Measurements from ENCODE around the gene RPTOR.

DNA sequence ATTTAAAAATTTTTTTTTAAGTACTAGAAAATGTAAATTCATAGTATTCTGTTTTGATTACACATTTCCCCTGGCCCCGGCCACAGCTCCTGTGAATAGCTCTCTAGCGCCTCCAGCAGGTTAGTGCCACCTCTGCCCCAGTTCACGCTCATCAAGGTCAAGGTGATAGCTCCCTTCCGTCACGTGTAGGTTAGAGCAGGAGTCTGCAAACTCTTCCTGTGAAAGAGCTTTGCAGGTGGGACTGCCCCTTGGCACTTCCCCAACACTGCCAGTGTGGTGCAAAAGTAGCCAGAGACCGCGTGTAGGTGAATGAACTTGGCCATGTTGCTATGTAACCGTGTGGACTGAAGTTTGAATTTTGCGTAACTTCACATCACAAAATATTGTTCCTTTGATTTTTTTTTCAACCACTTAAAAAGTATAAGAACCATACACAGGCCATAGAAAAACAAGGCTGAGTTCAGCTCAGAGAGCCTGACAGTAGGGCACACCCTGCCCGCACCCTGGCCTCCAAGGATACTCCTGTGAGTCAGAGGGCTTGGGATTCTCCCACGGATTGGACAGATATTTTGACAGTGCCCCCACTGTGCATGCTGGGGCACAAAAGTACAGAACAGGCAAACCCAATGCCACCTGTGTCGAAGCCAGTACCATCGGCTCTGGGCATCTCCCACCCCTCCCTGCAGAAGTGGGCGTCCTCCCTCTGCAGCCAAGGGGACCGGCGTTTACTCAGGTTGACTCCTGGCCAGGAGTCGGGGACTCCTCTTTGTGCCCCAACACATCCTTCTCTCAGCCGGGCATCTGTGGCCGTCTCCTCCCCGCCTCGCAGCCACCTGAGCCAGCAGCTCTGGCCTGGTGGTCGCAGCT is 355.0 kb downstream of the RPTOR start:
- TF ChIP-seq CTCF (conservative IDR thresholded peaks at IDR 0.05; ENCODE audit: low read length) (peak; percentile 90), EZH2phosphoT487 (IDR thresholded peaks at IDR 0.05; ENCODE audit: borderline replicate concordance, low read depth, low read length) (no peak)

All from OCI-LY7 (cell line).